Hippocampal formation (tissue), 2 donors: ENCODE results near the gene GOSR2.
"Not testable (repeated sequence)": the region's sequence is repeated elsewhere in the genome, so short reads cannot be mapped to it uniquely, and the experiment has no call there.

ENCODE experiments used
- DNase-seq, 2 donors: peaks; one replicate each; lab custom pipeline; 2025; lab: John Stamatoyannopoulos, UW

GOSR2 gene

DNA sequence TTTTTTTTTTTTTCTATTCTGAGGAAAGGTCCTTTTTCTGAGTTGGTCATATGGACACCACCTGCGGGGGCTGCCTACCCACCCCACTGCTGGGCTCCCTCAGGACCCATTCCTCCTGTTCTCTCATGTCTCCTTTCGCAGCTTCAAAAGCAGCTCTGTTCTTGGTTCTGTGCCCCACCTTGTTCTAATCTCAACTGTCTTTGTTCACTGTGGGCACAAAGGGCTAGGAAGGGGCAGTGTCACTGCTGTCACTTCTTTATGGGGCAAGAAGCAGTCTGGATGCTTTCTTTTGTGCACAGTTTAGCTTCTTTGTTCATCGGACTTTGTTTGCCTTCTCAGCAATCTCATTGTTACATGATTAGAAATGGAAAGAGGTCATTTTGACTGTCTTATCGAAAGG is 7.1 kb downstream of the GOSR2 start:
- no peak for DNase-seq

DNA sequence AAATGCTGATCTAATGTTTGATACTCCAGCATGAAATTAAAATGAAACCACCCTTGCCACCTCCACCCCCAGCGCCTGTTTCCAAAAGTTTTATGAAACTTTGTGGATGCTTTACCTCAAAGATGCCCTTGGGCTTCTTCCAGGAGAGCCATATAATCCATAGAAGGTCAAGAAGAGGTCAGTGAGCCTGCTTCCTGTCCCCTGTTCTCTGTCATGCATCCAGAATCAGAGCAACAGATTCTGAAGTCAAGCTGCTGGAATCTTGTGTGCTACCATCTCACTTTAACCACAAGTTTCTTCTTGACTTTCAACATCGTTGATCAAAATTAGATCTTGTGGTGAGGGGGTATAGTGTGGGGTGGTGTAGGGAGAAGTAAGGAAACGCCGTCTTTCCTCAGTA is 8.6 kb downstream of the GOSR2 start:
- DNase-seq: no peak

DNA sequence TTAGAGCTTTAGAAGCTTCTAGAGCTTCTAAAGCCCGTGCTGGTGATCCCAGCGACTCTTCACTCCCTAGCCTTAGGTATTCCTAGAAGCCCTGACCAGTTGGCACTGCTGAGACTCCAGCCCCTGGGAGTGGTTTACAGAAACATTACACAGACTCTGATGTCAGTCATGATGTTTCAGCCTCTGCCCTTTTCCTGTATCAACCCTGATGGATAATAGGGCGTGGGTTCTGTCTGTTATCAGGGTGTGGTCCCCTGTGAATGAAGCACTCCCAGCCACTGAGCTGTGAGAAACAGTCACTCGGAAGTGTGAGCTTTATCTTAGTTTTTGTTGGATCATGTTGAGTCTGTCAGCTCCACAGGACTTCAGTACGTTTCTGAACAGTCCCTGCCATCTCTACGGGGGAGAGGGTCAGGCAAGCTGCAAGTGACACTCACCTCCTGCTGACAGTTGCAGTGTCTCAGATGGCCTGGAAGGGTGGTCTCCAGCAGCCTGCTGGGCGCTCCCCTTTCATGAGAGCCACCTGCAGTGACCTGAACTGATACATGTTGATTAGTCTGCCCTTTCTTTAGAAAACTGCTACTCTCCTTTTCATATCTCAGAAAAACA is 12.8 kb downstream of the GOSR2 start:
- DNase-seq: no peak

GRCh38 chr17:46940692-46941404 is 17.9 kb downstream of the GOSR2 start:
- peak; percentile 75 to 80 for DNase-seq

DNA sequence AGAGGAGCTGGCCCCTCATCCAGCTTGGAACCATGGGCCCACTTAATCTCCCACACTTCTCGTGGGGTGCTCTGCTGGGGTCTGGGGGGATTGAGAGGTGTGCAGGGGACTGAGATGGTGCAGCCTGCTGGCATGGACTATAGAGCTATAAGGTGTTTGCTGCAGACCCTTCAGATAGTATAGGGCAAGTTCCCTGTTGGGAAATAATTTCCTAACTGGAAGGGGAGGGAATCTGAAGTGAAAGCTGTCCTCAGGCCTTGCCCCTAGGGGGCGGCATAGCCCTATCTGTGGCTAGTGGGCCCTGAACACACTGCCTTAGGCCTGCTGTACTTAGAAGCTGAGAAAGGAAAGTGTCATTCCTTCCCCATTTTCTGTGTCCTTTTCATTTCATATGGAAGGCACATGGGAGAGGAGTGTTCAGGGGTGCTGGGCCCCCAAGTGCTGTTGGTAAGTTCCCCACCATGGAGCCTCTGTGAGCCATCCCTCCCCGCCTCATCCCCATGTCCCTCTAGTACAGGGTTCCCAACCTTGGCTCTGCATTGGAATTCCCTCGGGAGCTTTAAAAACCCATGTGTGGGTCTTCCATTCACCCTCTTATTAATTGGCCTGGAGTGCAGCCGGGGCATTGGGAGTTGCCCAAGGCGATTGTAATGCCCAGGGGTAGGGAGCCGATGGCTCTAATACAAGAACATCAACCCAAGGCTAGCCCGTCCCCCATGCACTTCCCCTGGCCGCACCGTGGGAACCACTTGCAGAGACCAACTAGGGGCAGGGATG is 19.7 kb downstream of the GOSR2 start:
- DNase-seq: peak; percentile 29 to 73

DNA sequence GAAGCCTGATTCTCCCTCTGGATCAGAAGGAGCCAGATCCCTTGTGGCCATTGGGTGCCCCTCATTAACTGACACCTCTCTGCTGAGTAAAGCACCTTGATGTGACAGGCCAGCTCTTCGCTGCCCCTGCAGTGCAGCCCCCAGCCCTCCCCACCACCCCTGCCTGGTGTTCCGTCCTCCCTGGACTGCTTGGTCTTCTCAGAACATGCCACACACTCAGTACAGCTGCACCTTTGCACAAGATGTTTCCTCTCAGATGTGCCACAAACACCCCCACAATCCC is 20.2 kb downstream of the GOSR2 start:
- DNase-seq: no peak

GRCh38 chr17:46943501-46944393 is 20.8 kb downstream of the GOSR2 start:
- peak in 1 of 2 donors; percentile 31 for DNase-seq

- no peak for DNase-seq
These were observed 22.0 kb downstream of the GOSR2 start for GRCh38 chr17:46944931-46945330.

GRCh38 chr17:46947216-46947615 is 24.3 kb downstream of the GOSR2 start:
- no peak for DNase-seq

- no peak for DNase-seq
These were observed 25.6 kb downstream of the GOSR2 start for GRCh38 chr17:46948544-46948943.

- DNase-seq: no peak
These were observed 26.6 kb downstream of the GOSR2 start for GRCh38 chr17:46949291-46950174.

GRCh38 chr17:46950342-46950996 is 27.5 kb downstream of the GOSR2 start:
- DNase-seq: no peak

- DNase-seq: peak in 1 of 2 donors; percentile 7
These were observed 28.1 kb downstream of the GOSR2 start for GRCh38 chr17:46950997-46951621.

DNA sequence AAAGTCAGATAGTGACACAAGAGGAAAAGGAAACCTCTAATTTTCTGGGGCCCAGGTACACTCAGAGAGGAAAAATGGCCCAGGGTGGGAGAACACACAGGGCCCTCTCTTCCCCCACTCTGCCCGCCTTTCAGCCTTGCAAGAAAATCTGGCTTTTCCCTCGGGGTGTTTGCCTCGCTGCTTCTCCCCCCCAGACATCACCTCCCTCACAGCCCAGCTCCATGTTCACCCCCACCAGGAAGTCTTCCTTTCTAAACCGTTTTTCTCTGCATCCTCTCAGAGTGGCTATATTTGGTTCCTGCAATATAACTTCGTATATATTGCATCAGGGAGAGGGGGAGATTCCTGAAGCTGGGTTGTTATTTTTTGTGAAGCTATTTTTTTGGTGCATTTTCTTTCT is 28.7 kb downstream of the GOSR2 start:
- DNase-seq: no peak

GRCh38 chr17:46952115-46952514 is 29.2 kb downstream of the GOSR2 start:
- DNase-seq: no peak

DNA sequence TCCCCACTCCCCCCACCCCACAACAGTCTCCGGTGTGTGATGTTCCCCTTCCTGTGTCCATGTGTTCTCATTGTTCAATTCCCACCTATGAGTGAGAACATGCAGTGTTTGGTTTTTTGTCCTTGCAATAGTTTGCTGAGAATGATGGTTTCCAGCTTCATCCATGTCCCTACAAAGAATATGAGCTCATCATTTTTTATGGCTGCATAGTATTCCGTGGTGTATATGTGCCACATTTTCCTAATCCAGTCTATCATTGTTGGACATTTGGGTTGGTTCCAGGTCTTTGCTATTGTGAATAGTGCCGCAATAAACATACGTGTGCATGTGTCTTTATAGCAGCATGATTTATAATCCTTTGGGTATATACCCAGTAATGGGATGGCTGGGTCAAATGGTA is 30.2 kb downstream of the GOSR2 start:
- DNase-seq: not testable (repeated sequence)

DNA sequence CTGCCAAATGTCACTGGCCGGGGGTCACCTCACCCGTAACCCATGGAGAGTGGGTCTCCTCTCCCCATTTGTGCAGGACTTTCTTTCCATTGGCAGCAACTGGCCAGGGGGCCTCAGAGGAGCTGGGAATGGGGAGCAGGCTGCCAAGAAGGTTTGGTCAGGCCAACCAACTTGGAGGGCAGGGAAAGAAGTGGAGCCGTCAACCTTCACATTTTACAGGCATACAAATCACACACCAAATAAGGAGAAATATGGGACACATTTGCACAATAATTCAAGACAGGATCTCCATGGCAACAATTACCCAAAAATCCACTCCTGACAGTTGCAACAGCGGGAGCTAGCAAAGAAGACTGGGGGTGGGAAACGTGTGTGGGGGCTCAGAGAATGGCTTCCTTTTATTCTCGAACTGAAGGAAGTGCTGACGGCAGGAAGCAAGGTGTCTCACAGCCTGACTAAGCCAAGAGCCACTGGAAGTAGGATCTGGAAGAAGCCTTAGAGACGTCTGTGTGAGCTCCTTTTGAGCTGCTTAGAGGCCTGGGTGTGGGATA is 35.2 kb downstream of the GOSR2 start:
- DNase-seq: no peak

- DNase-seq: no peak
These were observed 37.2 kb downstream of the GOSR2 start for GRCh38 chr17:46960152-46960551.

DNA sequence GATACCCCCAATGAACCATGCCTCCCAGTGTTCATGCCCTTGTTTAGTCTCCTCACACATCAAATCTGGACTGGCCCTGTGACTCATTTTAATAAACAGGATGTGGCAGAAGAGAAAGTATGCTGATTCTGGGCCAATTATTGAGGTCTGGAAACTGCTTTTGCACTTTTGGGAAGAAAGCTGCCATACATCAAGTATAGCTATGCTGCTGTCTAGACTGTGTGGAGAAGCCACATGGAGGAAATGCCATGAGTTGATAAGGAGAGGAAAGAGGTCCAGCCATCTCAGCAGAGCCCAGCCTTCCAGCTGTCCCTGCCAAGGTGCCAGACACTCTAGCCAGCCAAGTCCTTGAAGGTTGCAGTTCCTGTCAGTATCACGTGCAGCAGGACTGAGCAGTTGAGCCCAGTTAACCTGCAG is 39.4 kb downstream of the GOSR2 start:
- DNase-seq: no peak

DNA sequence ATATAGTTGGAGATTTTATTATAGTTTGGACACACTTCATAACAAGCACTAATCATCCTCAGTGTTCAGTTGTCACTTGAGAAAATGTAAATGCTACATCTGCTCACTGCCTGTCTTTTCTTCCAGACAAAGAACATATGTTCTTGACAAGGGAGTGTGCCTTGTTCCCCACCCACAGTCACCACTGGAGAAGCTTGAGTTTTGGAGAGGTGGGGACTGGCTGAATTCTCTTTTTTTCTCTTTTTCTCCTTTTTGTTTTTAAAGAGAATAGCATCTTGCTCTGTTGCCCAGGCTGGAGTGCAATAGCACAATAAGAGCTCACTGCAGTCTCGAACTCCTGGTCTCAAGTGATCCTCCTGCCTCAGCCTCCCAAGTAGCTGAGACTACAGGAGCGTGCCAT is 40.6 kb downstream of the GOSR2 start:
- no peak for DNase-seq
